NCI-H345 (cell line): ENCODE measurements around the gene STOML1.
"Not testable (repeated sequence)": the region's sequence is repeated elsewhere in the genome, so short reads cannot be mapped to it uniquely, and the experiment has no call there.

Experiments
- DNase-seq: peaks from one replicate; lab custom pipeline; 2025; lab: John Stamatoyannopoulos, UW

STOML1 gene

GRCh38 chr15:73946046-73946721, 45.9 kb downstream of the STOML1 start:
- no peak for DNase-seq

GRCh38 chr15:73945130-73945508, 47.0 kb downstream of the STOML1 start:
- DNase-seq: no peak

- DNase-seq: no peak
Observed at GRCh38 chr15:73944161-73945129, 47.6 kb downstream of the STOML1 start.

GRCh38 chr15:73942751-73943270, 49.3 kb downstream of the STOML1 start:
- no peak for DNase-seq

- DNase-seq: no peak
Observed at GRCh38 chr15:73941871-73942635, 50.0 kb downstream of the STOML1 start.

GRCh38 chr15:73941449-73941848, 50.6 kb downstream of the STOML1 start:
- no peak for DNase-seq

- no peak for DNase-seq
Observed at GRCh38 chr15:73941044-73941443, 51.1 kb downstream of the STOML1 start.

GRCh38 chr15:73940061-73940981, 51.8 kb downstream of the STOML1 start:
- DNase-seq: no peak

GRCh38 chr15:73939138-73939537, 53.0 kb downstream of the STOML1 start:
- no peak for DNase-seq

- DNase-seq: not testable (repeated sequence)
Observed at GRCh38 chr15:73938516-73938915, 53.6 kb downstream of the STOML1 start.

GRCh38 chr15:73937726-73938125, 54.4 kb downstream of the STOML1 start:
- DNase-seq: no peak

GRCh38 chr15:73937296-73937695, 54.8 kb downstream of the STOML1 start:
- no peak for DNase-seq

GRCh38 chr15:73936588-73937290, 55.4 kb downstream of the STOML1 start:
- DNase-seq: no peak

- DNase-seq: no peak
Observed at GRCh38 chr15:73936181-73936580, 55.9 kb downstream of the STOML1 start.

- no peak for DNase-seq
Observed at GRCh38 chr15:73935547-73935946, 56.5 kb downstream of the STOML1 start.

- DNase-seq: no peak
Observed at GRCh38 chr15:73934281-73934680, 57.8 kb downstream of the STOML1 start.

- DNase-seq: no peak
Observed at GRCh38 chr15:73932381-73933191, 59.5 kb downstream of the STOML1 start.

- no peak for DNase-seq
Observed at GRCh38 chr15:73931441-73931840, 60.7 kb downstream of the STOML1 start.

GRCh38 chr15:73930790-73931281, 61.3 kb downstream of the STOML1 start:
- DNase-seq: no peak
